ENCODE data around the gene CTSF.
"Not testable (repeated sequence)": the region's sequence is repeated elsewhere in the genome, so short reads cannot be mapped to it uniquely, and the experiment has no call there.

The CTSF gene

GRCh38 chr11:66589315-66589714 is 20.9 kb upstream of the CTSF start:
- DNase-seq: not testable (repeated sequence)

GRCh38 chr11:66586136-66586535 is 17.7 kb upstream of the CTSF start:
- no peak for DNase-seq

- DNase-seq: not testable (repeated sequence)
These were observed 17.0 kb upstream of the CTSF start for GRCh38 chr11:66585447-66585846.

GRCh38 chr11:66582565-66583147 is 14.2 kb upstream of the CTSF start:
- DNase-seq: not testable (repeated sequence)

GRCh38 chr11:66581261-66581660 is 12.9 kb upstream of the CTSF start:
- no peak for DNase-seq

GRCh38 chr11:66580803-66581202 is 12.4 kb upstream of the CTSF start:
- peak in 1 of 2 experiments; percentile 39 for DNase-seq

- DNase-seq: peak; percentile 90 to 93
These were observed 10.7 kb upstream of the CTSF start for GRCh38 chr11:66579017-66579606.

- no peak for DNase-seq
These were observed 2.4 kb upstream of the CTSF start for GRCh38 chr11:66570850-66571180.

GRCh38 chr11:66570079-66570849 is 1.9 kb upstream of the CTSF start:
- DNase-seq: no peak

GRCh38 chr11:66569076-66569475 is 670 bp upstream of the CTSF start:
- no peak for DNase-seq

- no peak for DNase-seq
These were observed 651 bp downstream of the CTSF start for GRCh38 chr11:66567787-66568123.

- no peak for DNase-seq
These were observed 2.2 kb downstream of the CTSF start for GRCh38 chr11:66566221-66566620.

GRCh38 chr11:66564984-66565383 is 3.4 kb downstream of the CTSF start:
- no peak for DNase-seq

GRCh38 chr11:66564538-66564937 is 3.9 kb downstream of the CTSF start:
- DNase-seq: no peak

GRCh38 chr11:66563832-66564231 is 4.6 kb downstream of the CTSF start:
- DNase-seq: no peak

- no peak for DNase-seq
These were observed 5.4 kb downstream of the CTSF start for GRCh38 chr11:66562907-66563583.

- no peak for DNase-seq
These were observed 6.1 kb downstream of the CTSF start for GRCh38 chr11:66562275-66562674.

GRCh38 chr11:66561975-66562248 is 6.5 kb downstream of the CTSF start:
- no peak for DNase-seq

- DNase-seq: no peak
These were observed 7.0 kb downstream of the CTSF start for GRCh38 chr11:66561178-66561974.

GRCh38 chr11:66559866-66560676 is 8.3 kb downstream of the CTSF start:
- DNase-seq: no peak

- DNase-seq: peak; percentile 23 to 24
These were observed 9.1 kb downstream of the CTSF start for GRCh38 chr11:66559142-66559865.

Measured in activated CD4-positive, alpha-beta T cell treated with anti-CD3 and anti-CD28 coated beads, Interleukin-2, amount 50 U/mL, for 48 hours (primary cell).